Left kidney (tissue), 1 donor: ENCODE data around the gene SAMD15. TPM values are rescaled to one million over a fixed set of nuclear protein-coding genes. Genes with fewer than 3 reads are reported as not detected.

Experiments
- polyA plus RNA-seq: library from polyadenylated mRNA; unstranded; fragments of 120-200 nt; gene quantifications from one replicate; pipeline ENCODE4 v1.2.1, GENCODE V29; 2013; ENCODE audit not compliant: insufficient read length

SAMD15 gene
- polyA plus RNA-seq, 1 donor: 12.7 TPM

Other genes with a start within 250 kb of the SAMD15 start
- 0.57 TPM for gene ZDHHC22, start 235.6 kb upstream of the SAMD15 start, polyA plus RNA-seq
- 2.8 TPM for gene TMEM63C, start 195.6 kb upstream of the SAMD15 start, polyA plus RNA-seq
- not detected for gene NGB, start 106.2 kb upstream of the SAMD15 start, polyA plus RNA-seq
- 59.7 TPM for gene POMT2, start 56.5 kb upstream of the SAMD15 start, polyA plus RNA-seq
- gene GSTZ1, start 56.3 kb upstream of the SAMD15 start, polyA plus RNA-seq: 30.7 TPM
- 28.8 TPM for gene TMED8, start 285 bp upstream of the SAMD15 start, polyA plus RNA-seq
- 4.0 TPM for gene NOXRED1, start 46.1 kb downstream of the SAMD15 start, polyA plus RNA-seq
- gene VIPAS39, start 80.2 kb downstream of the SAMD15 start, polyA plus RNA-seq: 35.0 TPM
- 218 TPM for gene AHSA1, start 80.7 kb downstream of the SAMD15 start, polyA plus RNA-seq
- gene ISM2, start 121.4 kb downstream of the SAMD15 start, polyA plus RNA-seq: 2.5 TPM
- 78.0 TPM for gene SPTLC2, start 239.3 kb downstream of the SAMD15 start, polyA plus RNA-seq